Astrocyte (in vitro differentiated cells and primary cell): ENCODE results near the gene MEGF10. TPM values are rescaled to one million over a fixed set of nuclear protein-coding genes. Genes with fewer than 3 reads are reported as not detected.
A peak's percentile ranks its signal among the peaks of the same experiment; 100 is the strongest.

Experiments
- DNase-seq: peaks from one replicate; pipeline ENCODE4 v3.0.0-alpha.2; 2010; ENCODE audit warnings: low read depth
- FAIRE-seq: peaks from 2 replicates; lab custom pipeline; 2011; peaks lifted over from hg19 to GRCh38; lab: Jason Lieb, UNC
- H2AFZ ChIP-seq: 2 replicates; pipeline ENCODE4 v1.6.0; 2012; ENCODE audit warnings: low read depth, low read length, inconsistent platforms
- H3K27ac ChIP-seq: 2 replicates; pipeline ENCODE4 v1.5.1; 2011; ENCODE audit warnings: low read depth, low read length, inconsistent platforms
- H3K27me3 ChIP-seq: 2 replicates; pipeline ENCODE4 v1.6.0; 2011; ENCODE audit warnings: low read length, inconsistent platforms; ENCODE audit not compliant: insufficient read depth
- H3K36me3 ChIP-seq: 2 replicates; pipeline ENCODE4 v1.5.1; 2011; ENCODE audit warnings: low read length, inconsistent platforms; ENCODE audit not compliant: insufficient read depth
- H3K4me1 ChIP-seq: 2 replicates; pipeline ENCODE4 v1.5.1; 2011; ENCODE audit warnings: low read length, inconsistent platforms; ENCODE audit not compliant: insufficient read depth
- H3K4me2 ChIP-seq: 2 replicates; pipeline ENCODE4 v1.6.0; 2012; ENCODE audit warnings: low read length, inconsistent platforms
- H3K4me3 ChIP-seq: 2 replicates; pipeline ENCODE4 v1.5.1; 2011; ENCODE audit warnings: low read depth, mild to moderate bottlenecking, low read length, inconsistent platforms; ENCODE audit not compliant: insufficient read depth
- H3K79me2 ChIP-seq: 2 replicates; pipeline ENCODE4 v1.6.0; 2012; ENCODE audit warnings: mild to moderate bottlenecking, low read length, inconsistent platforms; ENCODE audit not compliant: insufficient read depth
- H3K9ac ChIP-seq: 2 replicates; pipeline ENCODE4 v1.6.0; 2012; ENCODE audit warnings: mild to moderate bottlenecking, low read length, inconsistent platforms
- H3K9me3 ChIP-seq: 2 replicates; pipeline ENCODE4 v1.5.1; 2012; ENCODE audit warnings: low read depth, mild to moderate bottlenecking, low read length, inconsistent platforms; ENCODE audit not compliant: insufficient read depth
- H4K20me1 ChIP-seq: 2 replicates; pipeline ENCODE4 v1.6.0; 2012; ENCODE audit warnings: low read length, inconsistent platforms; ENCODE audit not compliant: insufficient read depth
- H3K27ac Mint-ChIP-seq: one replicate; pipeline ENCODE4 v1.8.0; 2021; ENCODE audit warnings: mild to moderate bottlenecking, mixed read lengths; ENCODE audit not compliant: unreplicated experiment
- H3K27me3 Mint-ChIP-seq: one replicate; pipeline ENCODE4 v1.8.0; 2021; ENCODE audit warnings: low read depth, mixed read lengths; ENCODE audit not compliant: unreplicated experiment
- H3K36me3 Mint-ChIP-seq: one replicate; pipeline ENCODE4 v1.8.0; 2021; ENCODE audit warnings: low read depth, mixed read lengths; ENCODE audit not compliant: unreplicated experiment
- H3K4me1 Mint-ChIP-seq: one replicate; pipeline ENCODE4 v1.8.0; 2021; ENCODE audit warnings: low read depth, mixed read lengths; ENCODE audit not compliant: unreplicated experiment
- H3K4me3 Mint-ChIP-seq: one replicate; pipeline ENCODE4 v1.8.0; 2021; ENCODE audit warnings: mild to moderate bottlenecking, moderate library complexity, mixed read lengths; ENCODE audit not compliant: unreplicated experiment
- H3K9me3 Mint-ChIP-seq: one replicate; pipeline ENCODE4 v1.8.0; 2021; ENCODE audit warnings: mild to moderate bottlenecking, mixed read lengths; ENCODE audit not compliant: unreplicated experiment
- EZH2 ChIP-seq: IDR thresholded peaks from 2 replicates; pipeline ENCODE4 v1.6.1; 2012; ENCODE audit warnings: mild to moderate bottlenecking, low read length, inconsistent platforms; ENCODE audit not compliant: insufficient read depth
- total RNA-seq: library from RNA; stranded (reverse); gene quantifications from 2 replicates; pipeline ENCODE4 v1.2.1, GENCODE V29; 2021
- TF ChIP-seq, protein P1 (sequence below): IDR thresholded peaks from 2 replicates; pipeline ENCODE4 v1.5.1; 2011; ENCODE audit warnings: low read depth, mild to moderate bottlenecking, inconsistent platforms, low read length, moderate library complexity; ENCODE audit not compliant: insufficient read depth

Gene MEGF10
- total RNA-seq, 1 donor from 2014 or later = 15.8 TPM

DNA sequence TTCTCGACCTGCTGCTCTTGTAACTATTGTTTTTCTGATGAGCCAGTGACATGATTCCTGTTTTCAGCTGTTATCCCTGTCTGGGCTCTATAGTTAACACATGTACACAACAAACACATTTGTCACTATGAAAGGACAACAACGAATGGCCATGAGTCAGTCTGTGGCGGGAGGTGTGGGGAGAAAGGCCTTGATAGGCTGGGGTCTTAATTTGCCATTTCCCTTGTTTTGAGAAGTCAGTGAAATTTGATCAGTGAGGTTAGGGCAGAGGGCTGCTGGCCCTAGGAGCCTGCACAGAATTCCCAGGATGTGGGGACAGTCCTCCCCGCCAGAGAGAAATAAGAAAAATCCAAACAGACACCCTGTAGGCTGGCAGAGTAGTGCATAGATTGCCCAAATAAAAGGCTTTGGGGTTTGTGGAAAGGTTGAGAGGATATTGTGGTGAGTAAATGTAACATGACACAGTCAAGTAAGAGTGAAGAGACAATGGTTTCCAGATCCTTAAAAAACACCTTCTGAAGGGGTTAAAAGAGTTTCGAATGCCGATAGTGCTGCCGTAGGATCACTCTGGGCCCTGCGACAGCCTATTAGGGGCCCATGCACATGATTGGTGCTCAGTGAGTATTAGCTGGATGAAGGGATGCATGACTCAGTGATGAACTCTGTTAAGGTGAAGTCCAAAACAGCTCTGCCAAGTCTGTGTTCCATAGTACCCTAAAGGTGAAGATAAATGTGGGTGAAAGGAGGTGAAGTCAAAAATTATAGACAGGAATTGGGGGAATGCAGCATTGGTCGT, 115.9 kb downstream of the MEGF10 start:
- DNase-seq (no peak), FAIRE-seq (no peak)
- TF ChIP-seq, protein P1, sequence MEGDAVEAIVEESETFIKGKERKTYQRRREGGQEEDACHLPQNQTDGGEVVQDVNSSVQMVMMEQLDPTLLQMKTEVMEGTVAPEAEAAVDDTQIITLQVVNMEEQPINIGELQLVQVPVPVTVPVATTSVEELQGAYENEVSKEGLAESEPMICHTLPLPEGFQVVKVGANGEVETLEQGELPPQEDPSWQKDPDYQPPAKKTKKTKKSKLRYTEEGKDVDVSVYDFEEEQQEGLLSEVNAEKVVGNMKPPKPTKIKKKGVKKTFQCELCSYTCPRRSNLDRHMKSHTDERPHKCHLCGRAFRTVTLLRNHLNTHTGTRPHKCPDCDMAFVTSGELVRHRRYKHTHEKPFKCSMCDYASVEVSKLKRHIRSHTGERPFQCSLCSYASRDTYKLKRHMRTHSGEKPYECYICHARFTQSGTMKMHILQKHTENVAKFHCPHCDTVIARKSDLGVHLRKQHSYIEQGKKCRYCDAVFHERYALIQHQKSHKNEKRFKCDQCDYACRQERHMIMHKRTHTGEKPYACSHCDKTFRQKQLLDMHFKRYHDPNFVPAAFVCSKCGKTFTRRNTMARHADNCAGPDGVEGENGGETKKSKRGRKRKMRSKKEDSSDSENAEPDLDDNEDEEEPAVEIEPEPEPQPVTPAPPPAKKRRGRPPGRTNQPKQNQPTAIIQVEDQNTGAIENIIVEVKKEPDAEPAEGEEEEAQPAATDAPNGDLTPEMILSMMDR = no peak
- no peak for TF ChIP-seq EZH2
- Histone ChIP-seq H3K79me2 (no peaks in the 10 kb centered on the region), H3K4me1 (peaks cover 6% of the 10 kb centered on the region), H2AFZ (no peak overlapping the region), H3K27me3 (no peaks in the 10 kb centered on the region), H3K4me2 (no peak overlapping the region), H3K9ac (no peak overlapping the region), H3K9me3 (no peaks in the 10 kb centered on the region), H4K20me1 (no peaks in the 10 kb centered on the region), H3K4me3 (no peak overlapping the region), H3K27ac (no peak overlapping the region), H3K36me3 (no peaks in the 10 kb centered on the region)
- H3K27me3 Mint-ChIP-seq = no peaks in the 10 kb centered on the region
- H3K4me3 Mint-ChIP-seq = no peak overlapping the region
- H3K27ac Mint-ChIP-seq = peak overlapping the region; percentile 29
- peaks cover 27% of the 10 kb centered on the region for H3K4me1 Mint-ChIP-seq
- H3K9me3 Mint-ChIP-seq = no peaks in the 10 kb centered on the region
- H3K36me3 Mint-ChIP-seq = no peaks in the 10 kb centered on the region

DNA sequence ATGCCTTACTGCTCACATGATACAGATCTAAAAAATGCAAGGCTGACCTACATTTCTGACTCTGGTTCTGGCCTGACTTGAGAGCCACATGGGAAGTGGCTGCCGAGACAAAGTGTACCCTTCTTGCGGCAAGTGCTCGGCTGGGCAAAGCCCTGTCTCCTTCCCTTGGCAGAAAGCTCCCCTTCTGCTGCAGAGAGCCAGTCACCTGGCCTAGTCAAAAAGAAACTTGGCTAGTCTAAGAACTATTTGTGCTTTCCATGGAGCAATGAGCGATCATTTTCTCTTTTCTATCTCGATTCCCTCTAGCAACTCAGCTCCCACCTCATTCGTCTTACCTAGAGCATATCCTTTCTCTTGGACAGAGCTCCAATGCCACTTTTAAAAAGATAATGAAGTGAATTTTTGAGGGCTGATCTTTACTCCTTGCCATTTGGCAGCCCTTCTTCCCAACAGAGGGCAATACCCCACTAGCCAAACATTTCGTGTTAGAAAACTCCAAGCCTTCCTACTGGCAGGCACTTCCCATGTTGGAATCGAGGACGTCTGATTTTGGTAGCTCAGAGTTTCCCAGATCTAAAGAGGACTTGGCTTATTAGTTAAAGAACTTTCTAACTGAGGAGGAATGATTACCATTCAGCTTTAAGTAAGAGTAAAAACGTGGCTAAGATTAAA, 118.8 kb downstream of the MEGF10 start:
- no peak for FAIRE-seq
- no peak for DNase-seq
- peaks cover 1% of the 10 kb centered on the region for H3K36me3 Mint-ChIP-seq
- Histone ChIP-seq H3K36me3 (no peaks in the 10 kb centered on the region), H4K20me1 (no peaks in the 10 kb centered on the region), H3K4me2 (peak overlapping the region; percentile 9), H2AFZ (no peak overlapping the region), H3K27me3 (no peaks in the 10 kb centered on the region), H3K27ac (no peak overlapping the region), H3K4me3 (no peak overlapping the region), H3K79me2 (no peaks in the 10 kb centered on the region), H3K9ac (no peak overlapping the region), H3K9me3 (no peaks in the 10 kb centered on the region), H3K4me1 (peaks cover 6% of the 10 kb centered on the region)
- no peaks in the 10 kb centered on the region for H3K27me3 Mint-ChIP-seq
- H3K27ac Mint-ChIP-seq = no peak overlapping the region
- no peaks in the 10 kb centered on the region for H3K9me3 Mint-ChIP-seq
- TF ChIP-seq, protein P1 = no peak
- TF ChIP-seq EZH2 = no peak
- peaks cover 25% of the 10 kb centered on the region for H3K4me1 Mint-ChIP-seq
- H3K4me3 Mint-ChIP-seq = no peak overlapping the region
